OCI-LY7 (cell line): ENCODE data around the gene RAB11FIP4. TPM values are rescaled to one million over a fixed set of nuclear protein-coding genes. Genes with fewer than 3 reads are reported as not detected.
A peak's percentile ranks its signal among the peaks of the same experiment; 100 is the strongest.

Source experiments
- BruUV-seq: library from RNA; stranded (reverse); fragments of 400-500 nt; replicated peaks from 2 replicates; lab custom pipeline; 2021; lab: Mats Ljungman, UMichigan
- CTCF ChIA-PET: fragments of 300-600 bp; sonication (Branson Sonifier 250); formaldehyde crosslinking; loops from one replicate; lab custom pipeline; 2022; ENCODE audit warnings: antibody characterized with exemption; ENCODE audit not compliant: unreplicated experiment; lab: Charles Lee
- POLR2A ChIA-PET: fragments of 300-600 bp; sonication (Branson Sonifier 250); formaldehyde crosslinking; loops from one replicate; lab custom pipeline; 2022; ENCODE audit warnings: antibody characterized with exemption; lab: Charles Lee
- DNase-seq: peaks from one replicate; pipeline ENCODE4 v3.0.0-alpha.2; 2015; ENCODE audit warnings: low spot score
- H2AFZ ChIP-seq: fragments of 200-600 bp; sonication (generic), shearing (Covaris generic); 2 replicates; pipeline ENCODE4 v1.6.1; 2014; ENCODE audit warnings: mild to moderate bottlenecking, antibody characterized with exemption, low read length, moderate library complexity
- H3K27ac ChIP-seq: fragments of 200-600 bp; sonication (generic); 2 replicates; pipeline ENCODE4 v1.5.1; 2014; ENCODE audit warnings: mixed run types, low read depth, mild to moderate bottlenecking, moderate library complexity, low read length, inconsistent platforms; ENCODE audit not compliant: poor library complexity, severe bottlenecking
- H3K36me3 ChIP-seq: fragments of 200-600 bp; sonication (generic); 2 replicates; pipeline ENCODE4 v1.6.1; 2014; ENCODE audit warnings: mild to moderate bottlenecking, antibody characterized with exemption, low read length, moderate library complexity, mixed read lengths; ENCODE audit not compliant: insufficient read depth
- H3K4me1 ChIP-seq: fragments of 200-600 bp; sonication (generic); 2 replicates; pipeline ENCODE4 v1.5.1; 2014; ENCODE audit warnings: mild to moderate bottlenecking, low read length; ENCODE audit not compliant: insufficient read depth, poor library complexity, severe bottlenecking
- H3K4me2 ChIP-seq: fragments of 200-600 bp; sonication (generic); 2 replicates; pipeline ENCODE4 v1.6.1; 2014; ENCODE audit warnings: mild to moderate bottlenecking, low read length
- H3K4me3 ChIP-seq: fragments of 200-600 bp; sonication (generic); 2 replicates; pipeline ENCODE4 v1.5.1; 2014; ENCODE audit warnings: mild to moderate bottlenecking, low read depth, low read length; ENCODE audit not compliant: poor library complexity, severe bottlenecking
- H3K79me2 ChIP-seq: fragments of 200-600 bp; sonication (generic); 2 replicates; pipeline ENCODE4 v1.6.1; 2016; ENCODE audit warnings: low read depth, mild to moderate bottlenecking, low read length, moderate library complexity, mixed read lengths; ENCODE audit not compliant: insufficient read depth
- H3K9me2 ChIP-seq: fragments of 200-600 bp; sonication (generic); 2 replicates; pipeline ENCODE4 v1.6.1; 2016; ENCODE audit warnings: mild to moderate bottlenecking, low read length, mixed read lengths; ENCODE audit not compliant: insufficient read depth
- H3K9me3 ChIP-seq: fragments of 200-600 bp; sonication (generic); 2 replicates; pipeline ENCODE4 v1.6.1; 2014; ENCODE audit warnings: mild to moderate bottlenecking, mixed run types, low read length, mixed read lengths
- H4K20me1 ChIP-seq: fragments of 200-600 bp; sonication (generic); 2 replicates; pipeline ENCODE4 v1.6.1; 2014; ENCODE audit warnings: mild to moderate bottlenecking, antibody characterized with exemption, low read length, moderate library complexity, mixed read lengths; ENCODE audit not compliant: insufficient read depth
- EZH2phosphoT487 ChIP-seq: fragments of 200-600 bp; sonication (generic); IDR thresholded peaks from 2 replicates; pipeline ENCODE4 v1.6.1; 2018; ENCODE audit warnings: low read depth, borderline replicate concordance, mild to moderate bottlenecking, mixed run types, antibody characterized with exemption, low read length, moderate library complexity, mixed read lengths
- intact Hi-C: fragments of 100-400 bp; cut with micrococcal nuclease; formaldehyde crosslinking; loops from one replicate; pipeline ENCODE4 v1.10.0; 2022; ENCODE audit not compliant: unreplicated experiment
- total RNA-seq, 2 experiments: library from RNA; depleted of rRNA in 1 of 2; stranded (reverse); fragments of >200 nt in 1 of 2; shearing (Covaris generic) in 1 of 2; gene quantifications; 2 replicates each; pipeline ENCODE4 v1.2.3, GENCODE V29; 2014 to 2022
- TF ChIP-seq, protein P1 (sequence below): fragments of 200-600 bp; sonication (generic); conservative IDR thresholded peaks from 2 replicates; pipeline ENCODE4 v1.5.1; 2014; ENCODE audit warnings: mild to moderate bottlenecking, antibody characterized with exemption, low read length, moderate library complexity, mixed read lengths

RAB11FIP4 gene
- total RNA-seq, 2 experiments from 2014 or later, result 5.8 to 15.0 TPM

- Histone ChIP-seq H3K4me1 (no peaks in the 10 kb centered on the region), H4K20me1 (no peaks in the 10 kb centered on the region), H3K9me2 (no peaks in the 10 kb centered on the region), H3K4me3 (no peak overlapping the region), H2AFZ (no peak overlapping the region), H3K79me2 (no peaks in the 10 kb centered on the region), H3K27ac (no peak overlapping the region), H3K36me3 (no peaks in the 10 kb centered on the region), H3K4me2 (no peak overlapping the region), H3K9me3 (no peaks in the 10 kb centered on the region)
- DNase-seq, result no peak
- intact Hi-C loops, result no loop called here
- ChIA-PET CTCF (no interaction called here), POLR2A (no interaction called here)
- BruUV-seq, result no TSS peak
- TF ChIP-seq, protein P1, sequence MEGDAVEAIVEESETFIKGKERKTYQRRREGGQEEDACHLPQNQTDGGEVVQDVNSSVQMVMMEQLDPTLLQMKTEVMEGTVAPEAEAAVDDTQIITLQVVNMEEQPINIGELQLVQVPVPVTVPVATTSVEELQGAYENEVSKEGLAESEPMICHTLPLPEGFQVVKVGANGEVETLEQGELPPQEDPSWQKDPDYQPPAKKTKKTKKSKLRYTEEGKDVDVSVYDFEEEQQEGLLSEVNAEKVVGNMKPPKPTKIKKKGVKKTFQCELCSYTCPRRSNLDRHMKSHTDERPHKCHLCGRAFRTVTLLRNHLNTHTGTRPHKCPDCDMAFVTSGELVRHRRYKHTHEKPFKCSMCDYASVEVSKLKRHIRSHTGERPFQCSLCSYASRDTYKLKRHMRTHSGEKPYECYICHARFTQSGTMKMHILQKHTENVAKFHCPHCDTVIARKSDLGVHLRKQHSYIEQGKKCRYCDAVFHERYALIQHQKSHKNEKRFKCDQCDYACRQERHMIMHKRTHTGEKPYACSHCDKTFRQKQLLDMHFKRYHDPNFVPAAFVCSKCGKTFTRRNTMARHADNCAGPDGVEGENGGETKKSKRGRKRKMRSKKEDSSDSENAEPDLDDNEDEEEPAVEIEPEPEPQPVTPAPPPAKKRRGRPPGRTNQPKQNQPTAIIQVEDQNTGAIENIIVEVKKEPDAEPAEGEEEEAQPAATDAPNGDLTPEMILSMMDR, result no peak
These were observed 1.6 kb downstream of the RAB11FIP4 start for GRCh38 chr17:31392856-31393748.

DNA sequence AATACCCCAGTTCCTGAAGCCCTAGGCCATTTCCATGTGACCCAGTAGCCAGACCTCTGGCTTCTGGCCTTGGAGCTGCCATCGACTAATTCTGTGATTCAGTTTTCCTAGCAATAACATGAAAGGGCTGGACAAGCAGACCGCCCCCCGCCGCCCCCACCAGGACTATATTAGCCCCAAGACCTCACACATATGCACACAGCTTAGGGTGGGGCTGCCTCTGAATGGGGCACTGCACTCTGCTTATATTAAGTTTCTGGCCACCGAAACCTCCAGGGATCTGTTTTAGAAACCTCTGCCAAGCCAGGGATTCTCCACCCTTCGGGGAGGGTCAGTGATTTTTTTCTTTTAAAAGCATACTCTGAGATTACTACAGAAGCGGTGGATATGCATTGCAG lies 2.3 kb downstream of the RAB11FIP4 start:
- Histone ChIP-seq H3K4me2 (no peak overlapping the region), H3K4me3 (no peak overlapping the region), H3K9me2 (no peaks in the 10 kb centered on the region), H3K27ac (no peak overlapping the region), H2AFZ (no peak overlapping the region), H3K4me1 (no peaks in the 10 kb centered on the region), H3K9me3 (no peaks in the 10 kb centered on the region), H3K79me2 (no peaks in the 10 kb centered on the region), H4K20me1 (no peaks in the 10 kb centered on the region), H3K36me3 (no peaks in the 10 kb centered on the region)
- no peak for DNase-seq
- POLR2A ChIA-PET, result interaction anchor here (0.7 kb wide), 1 partner anchor 334 kb away, joined by 3 read pairs; no protein-coding TSS in a partner anchor
- intact Hi-C loops, result no loop called here
- CTCF ChIA-PET, result no interaction called here
- BruUV-seq, result no TSS peak
- TF ChIP-seq EZH2phosphoT487, result no peak
- TF ChIP-seq, protein P1, result no peak

- Histone ChIP-seq H3K9me2 (no peaks in the 10 kb centered on the region), H3K27ac (no peak overlapping the region), H4K20me1 (no peaks in the 10 kb centered on the region), H3K4me3 (no peak overlapping the region), H3K9me3 (no peaks in the 10 kb centered on the region), H2AFZ (no peak overlapping the region), H3K4me2 (no peak overlapping the region), H3K4me1 (no peaks in the 10 kb centered on the region), H3K79me2 (no peaks in the 10 kb centered on the region), H3K36me3 (no peaks in the 10 kb centered on the region)
- no TSS peak for BruUV-seq
- ChIA-PET POLR2A (no interaction called here), CTCF (no interaction called here)
- DNase-seq, result peak; percentile 48
- intact Hi-C loops, result no loop called here
- TF ChIP-seq EZH2phosphoT487, result no peak
- TF ChIP-seq, protein P1, result no peak
These were observed 3.1 kb downstream of the RAB11FIP4 start for GRCh38 chr17:31394544-31394943.
